ENCODE data around the gene EIF3B.
"Not testable (repeated sequence)": the region's sequence is repeated elsewhere in the genome, so short reads cannot be mapped to it uniquely, and the experiment has no call there.

The EIF3B gene

DNA sequence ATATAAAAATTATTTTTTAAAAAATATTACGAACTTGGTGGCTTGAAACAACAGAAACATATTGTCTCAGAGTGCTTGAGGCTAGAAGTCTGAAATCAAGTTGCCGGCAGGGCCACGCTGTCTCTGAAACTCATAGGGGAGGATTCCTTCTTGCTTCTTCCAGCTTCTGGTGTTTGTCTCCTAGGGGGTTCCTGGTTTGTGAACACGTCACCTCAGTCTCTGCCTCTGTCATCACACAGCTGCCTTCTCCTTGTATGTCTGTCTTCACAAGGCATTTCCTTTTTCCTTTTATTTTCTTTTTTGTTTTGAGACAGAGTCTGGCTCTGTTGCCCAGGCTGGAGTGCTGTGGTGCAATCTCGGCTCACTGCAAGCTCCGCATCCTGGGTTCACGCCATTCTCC is 27.7 kb upstream of the EIF3B start:
- no peak overlapping the region for H3K4me3 ChIP-seq (replicated peaks; ENCODE audit: low read depth, low read length)
- TF ChIP-seq, protein P1, sequence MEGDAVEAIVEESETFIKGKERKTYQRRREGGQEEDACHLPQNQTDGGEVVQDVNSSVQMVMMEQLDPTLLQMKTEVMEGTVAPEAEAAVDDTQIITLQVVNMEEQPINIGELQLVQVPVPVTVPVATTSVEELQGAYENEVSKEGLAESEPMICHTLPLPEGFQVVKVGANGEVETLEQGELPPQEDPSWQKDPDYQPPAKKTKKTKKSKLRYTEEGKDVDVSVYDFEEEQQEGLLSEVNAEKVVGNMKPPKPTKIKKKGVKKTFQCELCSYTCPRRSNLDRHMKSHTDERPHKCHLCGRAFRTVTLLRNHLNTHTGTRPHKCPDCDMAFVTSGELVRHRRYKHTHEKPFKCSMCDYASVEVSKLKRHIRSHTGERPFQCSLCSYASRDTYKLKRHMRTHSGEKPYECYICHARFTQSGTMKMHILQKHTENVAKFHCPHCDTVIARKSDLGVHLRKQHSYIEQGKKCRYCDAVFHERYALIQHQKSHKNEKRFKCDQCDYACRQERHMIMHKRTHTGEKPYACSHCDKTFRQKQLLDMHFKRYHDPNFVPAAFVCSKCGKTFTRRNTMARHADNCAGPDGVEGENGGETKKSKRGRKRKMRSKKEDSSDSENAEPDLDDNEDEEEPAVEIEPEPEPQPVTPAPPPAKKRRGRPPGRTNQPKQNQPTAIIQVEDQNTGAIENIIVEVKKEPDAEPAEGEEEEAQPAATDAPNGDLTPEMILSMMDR (IDR thresholded peaks at IDR 0.05; ENCODE audit: low read depth, low read length, missing control alignments), result no peak
- DNase-seq (ENCODE audit: extremely low read depth, low read depth), result no peak

DNA sequence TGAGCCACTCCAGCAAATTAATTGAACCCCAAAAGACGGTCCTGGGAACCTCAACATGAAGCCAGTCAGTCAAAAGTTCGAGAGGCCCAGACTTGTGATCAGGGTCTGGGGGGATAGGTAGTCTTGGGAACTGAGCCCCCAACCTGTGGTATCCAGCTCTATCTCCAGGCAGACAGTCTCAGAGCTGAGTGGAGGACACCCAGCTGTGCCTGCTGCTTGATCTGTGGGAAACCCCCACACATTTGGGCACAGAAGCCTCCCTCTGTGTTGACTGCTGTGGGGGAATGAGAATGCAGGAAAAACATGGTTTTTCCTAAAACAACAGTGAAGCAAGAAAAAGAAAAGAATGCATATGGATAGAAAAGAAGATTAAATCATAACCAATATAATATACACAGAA is 24.1 kb upstream of the EIF3B start:
- TF ChIP-seq, protein P1 (IDR thresholded peaks at IDR 0.05; ENCODE audit: low read depth, low read length, missing control alignments), result no peak
- no peak overlapping the region for H3K4me3 ChIP-seq (replicated peaks; ENCODE audit: low read depth, low read length)
- DNase-seq (ENCODE audit: extremely low read depth, low read depth), result no peak

DNA sequence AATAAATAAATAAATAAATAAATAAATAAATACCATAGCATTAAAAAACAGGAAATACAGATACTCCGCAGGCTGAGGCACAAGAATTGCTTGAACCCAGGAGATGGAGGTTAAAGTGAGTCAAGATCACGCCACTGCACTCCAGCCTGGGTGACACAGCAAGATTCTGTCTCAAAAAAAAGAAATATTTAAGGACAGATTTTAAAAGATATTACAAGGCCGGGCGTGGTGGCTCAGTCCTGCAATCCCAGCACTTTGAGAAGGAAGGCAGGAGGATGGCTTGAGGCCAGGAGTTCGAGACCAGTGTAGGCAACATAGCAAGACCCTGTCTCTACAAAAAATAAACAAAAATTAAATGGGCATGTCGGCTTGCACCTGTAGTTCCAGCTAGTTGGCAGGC is 22.9 kb upstream of the EIF3B start:
- H3K4me3 ChIP-seq (replicated peaks; ENCODE audit: low read depth, low read length), result no peak overlapping the region
- DNase-seq (ENCODE audit: extremely low read depth, low read depth), result no peak
- TF ChIP-seq, protein P1 (IDR thresholded peaks at IDR 0.05; ENCODE audit: low read depth, low read length, missing control alignments), result no peak

DNA sequence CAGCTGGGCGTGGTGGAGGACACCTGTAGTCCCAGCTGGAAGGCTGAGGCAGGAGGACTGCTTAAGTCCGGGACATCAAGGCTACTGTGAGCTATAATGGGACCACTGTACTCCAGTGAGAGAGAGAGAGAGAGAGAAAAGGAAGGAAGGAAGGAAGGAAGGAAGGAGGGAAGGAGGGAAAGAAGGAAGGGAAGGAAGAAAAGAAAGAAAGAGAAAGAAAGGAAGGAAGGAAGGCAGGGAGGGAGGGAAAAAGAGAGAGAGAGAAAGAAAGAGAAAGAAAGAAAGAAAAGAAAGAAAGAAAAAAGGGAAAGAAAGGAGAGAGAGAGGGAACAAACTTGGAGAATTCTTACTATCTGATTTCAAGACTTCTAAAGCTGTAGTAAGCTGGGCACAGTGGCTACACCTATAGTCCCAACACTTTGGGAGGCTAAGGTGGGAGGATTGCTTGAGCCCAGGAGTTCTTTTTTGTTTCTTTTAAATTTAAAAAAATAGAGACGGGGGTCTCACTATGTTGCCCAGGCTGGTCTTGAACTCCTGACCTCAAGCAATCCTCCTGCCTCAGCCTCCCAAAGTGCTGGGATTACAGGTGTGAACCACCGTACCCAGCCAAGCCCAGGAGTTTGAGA is 21.9 kb upstream of the EIF3B start:
- H3K4me3 ChIP-seq (replicated peaks; ENCODE audit: low read depth, low read length); DNase-seq (ENCODE audit: extremely low read depth, low read depth): not testable (repeated sequence)

DNA sequence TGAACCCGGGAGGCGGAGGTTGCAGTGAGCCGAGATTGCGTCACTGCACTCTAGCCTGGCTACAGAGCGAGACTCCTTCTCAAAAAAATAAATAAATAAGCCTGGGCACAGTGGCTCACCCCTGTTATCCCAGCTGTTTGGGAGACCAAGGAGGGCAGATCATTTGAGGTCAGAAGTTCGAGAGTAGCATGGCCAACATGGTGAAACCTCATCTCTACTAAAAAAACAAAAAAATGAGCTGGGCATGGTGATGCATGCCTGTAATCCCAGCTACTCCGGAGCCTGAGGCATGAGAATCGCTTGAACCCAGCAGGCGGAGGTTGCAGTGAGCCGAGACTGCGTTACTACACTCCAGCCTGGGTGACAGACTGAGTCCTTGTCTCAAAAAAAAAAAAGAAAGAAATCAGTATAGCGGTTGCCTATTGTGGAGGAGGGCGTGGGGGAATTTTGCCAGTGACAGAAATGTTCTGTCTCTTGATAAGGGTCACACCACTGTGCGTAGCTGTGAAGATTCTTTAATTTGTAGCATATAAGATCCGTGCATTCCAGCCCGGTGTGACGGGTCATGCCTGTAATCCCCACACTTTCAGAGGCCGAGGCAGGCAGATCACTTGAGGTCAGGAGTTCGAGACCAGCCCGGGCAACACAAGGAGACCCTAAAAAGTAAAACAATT is 17.9 kb upstream of the EIF3B start:
- H3K4me3 ChIP-seq (replicated peaks; ENCODE audit: low read depth, low read length), result no peak overlapping the region
- TF ChIP-seq, protein P1 (IDR thresholded peaks at IDR 0.05; ENCODE audit: low read depth, low read length, missing control alignments), result no peak
- no peak for DNase-seq (ENCODE audit: extremely low read depth, low read depth)

DNA sequence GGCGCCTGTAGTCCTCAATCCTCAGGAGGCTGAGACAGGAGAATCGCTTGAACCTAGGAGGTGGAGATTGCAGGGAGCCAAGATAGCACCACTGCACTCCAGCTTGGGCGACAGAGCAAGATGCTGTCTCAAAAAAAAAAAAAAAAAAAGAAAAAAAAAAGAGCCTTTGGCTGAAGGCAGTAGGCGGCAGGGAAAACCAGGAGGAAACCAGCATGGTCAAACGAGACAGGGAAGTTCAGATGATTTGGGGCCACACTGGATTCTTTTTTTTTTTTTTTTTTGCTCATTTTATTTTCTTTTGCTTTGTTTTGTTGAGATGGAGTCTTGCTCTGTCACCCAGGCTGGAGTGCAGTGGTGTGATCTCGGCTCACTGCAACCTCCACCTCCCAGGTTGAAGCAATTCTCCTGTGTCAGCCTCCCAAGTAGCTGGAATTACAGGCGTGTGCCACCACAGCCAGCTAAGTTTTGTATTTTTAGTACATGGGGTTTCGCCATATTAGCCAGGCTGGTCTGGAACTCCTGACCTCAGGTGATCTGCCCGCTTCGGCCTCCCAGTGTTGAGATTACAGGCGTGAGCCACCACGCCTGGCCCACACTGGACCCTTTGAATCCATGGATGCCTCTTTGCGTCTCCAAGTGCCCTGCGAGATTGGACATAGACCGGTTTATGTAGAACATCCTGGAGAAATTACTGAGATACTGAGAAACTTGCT is 7.1 kb upstream of the EIF3B start:
- H3K4me3 ChIP-seq (replicated peaks; ENCODE audit: low read depth, low read length); DNase-seq (ENCODE audit: extremely low read depth, low read depth): not testable (repeated sequence)

DNA sequence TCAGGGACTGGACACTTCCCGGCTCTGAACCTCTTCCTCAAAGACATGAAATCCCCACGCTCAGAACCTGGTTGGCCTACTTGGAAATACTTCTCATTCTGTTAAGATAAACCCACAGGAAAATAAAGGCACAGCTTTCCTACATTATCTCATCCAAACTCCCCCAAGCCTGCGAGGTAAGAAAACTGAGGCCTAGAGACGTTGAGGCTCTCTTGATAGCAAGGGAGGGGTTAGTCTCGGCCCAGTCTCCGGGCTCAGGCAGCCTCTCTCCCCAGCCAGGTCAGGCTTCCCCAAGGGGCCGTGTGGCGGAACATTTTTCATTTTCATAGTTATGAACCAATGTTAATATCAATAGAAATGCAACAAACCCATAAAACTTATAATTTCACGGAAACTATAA is 4.6 kb upstream of the EIF3B start:
- DNase-seq (ENCODE audit: extremely low read depth, low read depth), result no peak
- TF ChIP-seq, protein P1 (IDR thresholded peaks at IDR 0.05; ENCODE audit: low read depth, low read length, missing control alignments), result no peak
- no peak overlapping the region for H3K4me3 ChIP-seq (replicated peaks; ENCODE audit: low read depth, low read length)

Measured in HFF-Myc (cell line).